H1 (cell line): ENCODE results near the gene GMPPA. TPM values are rescaled to one million over a fixed set of nuclear protein-coding genes. Genes with fewer than 3 reads are reported as not detected.

Experiments
- ASH2L ChIP-seq: fragments of 200-600, 300-600 bp; sonication (generic); IDR thresholded peaks from one replicate; pipeline ENCODE4 v1.7.1; 2017; ENCODE audit warnings: low read length
- CREB1 ChIP-seq: IDR thresholded peaks from 2 replicates; pipeline ENCODE4 v1.6.1; 2012; ENCODE audit warnings: inconsistent platforms
- NRF1 ChIP-seq: IDR thresholded peaks from 2 replicates; pipeline ENCODE4 v1.6.1; 2011; ENCODE audit warnings: mild to moderate bottlenecking, low read depth, low read length, improper control_type of control experiment
- PHF8 ChIP-seq: fragments of 200-600 bp; sonication (generic); conservative IDR thresholded peaks from 2 replicates; pipeline ENCODE4 v1.7.1; 2012; ENCODE audit warnings: low read depth, mild to moderate bottlenecking, inconsistent platforms, low read length, moderate library complexity
- RFX5 ChIP-seq: IDR thresholded peaks from 2 replicates; pipeline ENCODE4 v1.6.1; 2011; ENCODE audit warnings: low read depth, low read length, improper control_type of control experiment, borderline replicate concordance
- TAF1 ChIP-seq: IDR thresholded peaks from 2 replicates; pipeline ENCODE4 v1.6.1; 2011; ENCODE audit warnings: mild to moderate bottlenecking, low read depth, low read length
- polyA plus RNA-seq, 7 experiments: library from polyadenylated mRNA; depleted of rRNA in 3 of 7; stranded (reverse) in 5 of 7; unstranded in 2 of 7; fragments of >200 nt in 5 of 7; fragments of 200-250 nt in 2 of 7; gene quantifications; 1 replicate in 5 of 7; 2 replicates in 1 of 7; 4 replicates in 1 of 7; pipeline versions ENCODE4 v1.2.1 to v1.2.3, GENCODE V29; 2011 to 2013; ENCODE audit warnings: missing spikeins in 2 of 7, mixed read lengths in 2 of 7
- total RNA-seq: library from RNA; stranded (reverse); fragmentation: NEBNext Ultra II Directional; extraction: Animal tissue kit (Norgen Biotek cat#: 25700); gene quantifications from 2 replicates; pipeline ENCODE4 v1.2.1, GENCODE V29; 2021
- TF ChIP-seq, protein P1 (sequence below): IDR thresholded peaks from 2 replicates; pipeline ENCODE4 v1.6.1; 2012; ENCODE audit warnings: inconsistent platforms

The GMPPA gene
- total and polyA plus RNA-seq, 2 of the 8 experiments (the other 6 are each of a cell fraction or from before 2014, with no cell fraction given), result 34.3 to 98.8 TPM

DNA sequence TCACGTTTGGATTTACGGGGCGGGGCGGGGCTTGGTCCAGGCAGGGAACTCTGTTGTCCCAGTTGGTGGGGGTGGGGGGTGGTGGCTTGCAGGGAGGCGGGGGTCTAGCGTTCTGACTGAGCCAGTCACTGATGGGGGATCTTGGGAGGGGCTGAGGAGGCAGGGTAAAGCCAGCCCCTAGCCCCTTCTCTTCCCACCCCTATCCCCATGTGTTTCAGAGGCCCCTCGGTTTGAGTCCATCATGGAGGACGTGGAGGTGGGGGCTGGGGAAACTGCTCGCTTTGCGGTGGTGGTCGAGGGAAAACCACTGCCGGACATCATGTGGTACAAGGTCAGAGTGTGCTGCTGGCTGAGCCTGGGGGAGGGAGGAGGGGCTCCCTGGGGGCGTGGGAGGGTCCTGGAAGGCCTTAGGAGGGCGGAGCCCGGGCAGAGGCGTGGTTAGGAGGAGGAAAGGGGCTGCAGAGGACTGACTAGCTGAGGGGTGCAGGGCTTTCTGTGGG lies 22.0 kb upstream of the GMPPA start (continued):
- TF ChIP-seq RFX5, result no peak
- no peak for TF ChIP-seq CREB1
- TF ChIP-seq NRF1, result no peak
- peak; percentile 22; the same call in 1 of the 2 replicates for TF ChIP-seq TAF1
- TF ChIP-seq, protein P1, sequence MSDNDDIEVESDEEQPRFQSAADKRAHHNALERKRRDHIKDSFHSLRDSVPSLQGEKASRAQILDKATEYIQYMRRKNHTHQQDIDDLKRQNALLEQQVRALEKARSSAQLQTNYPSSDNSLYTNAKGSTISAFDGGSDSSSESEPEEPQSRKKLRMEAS, result no peak
- TF ChIP-seq ASH2L, result peak; percentile 41
- TF ChIP-seq PHF8, result 0 out of 2 replicates have a peak, but pooled peaks have one; percentile 20
